HepG2 (cell line): ENCODE measurements around the gene PTPRN. TPM values are rescaled to one million over a fixed set of nuclear protein-coding genes. Genes with fewer than 3 reads are reported as not detected.

Experiments used
- CTCF ChIP-seq: sonication (generic); formaldehyde crosslinking; IDR thresholded peaks from 2 replicates; pipeline ENCODE4 v1.5.0; 2020; ENCODE audit warnings: mild to moderate bottlenecking, missing genetic modification reagents, moderate library complexity
- GZF1 ChIP-seq: sonication (generic); formaldehyde crosslinking; IDR thresholded peaks from 2 replicates; pipeline ENCODE4 v1.5.1; 2020; ENCODE audit warnings: mild to moderate bottlenecking, missing genetic modification reagents
- HMGXB4 ChIP-seq, 2 experiments: sonication (generic) in 1 of 2; formaldehyde crosslinking in 1 of 2; IDR thresholded peaks; 2 replicates each; pipeline versions ENCODE4 v1.4.0 to v1.6.1; 2018 to 2020; ENCODE audit warnings: missing genetic modification reagents in 2 of 2, borderline replicate concordance in 1 of 2, low read depth in 1 of 2, mild to moderate bottlenecking in 1 of 2, missing biosample characterization in 1 of 2
- NFE2 ChIP-seq: sonication (generic); formaldehyde crosslinking; IDR thresholded peaks from 2 replicates; pipeline ENCODE4 v1.4.0; 2020; ENCODE audit warnings: missing genetic modification reagents
- RERE ChIP-seq: IDR thresholded peaks from 2 replicates; pipeline ENCODE4 v1.6.1; 2016; ENCODE audit warnings: low read depth, missing genetic modification reagents, missing compliant biosample characterization
- SETDB1 ChIP-seq: sonication (generic); formaldehyde crosslinking; IDR thresholded peaks from 2 replicates; pipeline ENCODE4 v1.5.1; 2020; ENCODE audit warnings: missing genetic modification reagents, mild to moderate bottlenecking, borderline replicate concordance
- SKI ChIP-seq: fragments of 450-650 bp; IDR thresholded peaks from one replicate; pipeline ENCODE4 v1.6.1; 2018; ENCODE audit warnings: mild to moderate bottlenecking; ENCODE audit not compliant: partially characterized antibody
- THAP9 ChIP-seq: sonication (generic); formaldehyde crosslinking; IDR thresholded peaks from 2 replicates; pipeline ENCODE4; 2020; ENCODE audit warnings: missing genetic modification reagents, mild to moderate bottlenecking, borderline replicate concordance
- ZBTB10 ChIP-seq: sonication (generic); formaldehyde crosslinking; IDR thresholded peaks from 2 replicates; pipeline ENCODE4 v1.4.0; 2020; ENCODE audit warnings: missing genetic modification reagents, borderline replicate concordance
- ZFP1 ChIP-seq: IDR thresholded peaks from 2 replicates; pipeline ENCODE4 v1.6.1; 2016
- ZNF225 ChIP-seq: sonication (generic); formaldehyde crosslinking; IDR thresholded peaks from 2 replicates; pipeline ENCODE4 v1.4.0; 2020; ENCODE audit warnings: mild to moderate bottlenecking, missing genetic modification reagents
- ZSCAN25 ChIP-seq: sonication (generic); formaldehyde crosslinking; IDR thresholded peaks from 2 replicates; pipeline ENCODE4 v1.8.0; 2022; ENCODE audit warnings: mild to moderate bottlenecking, missing genetic modification reagents
- polyA plus RNA-seq, 8 experiments: library from polyadenylated mRNA; depleted of rRNA in 3 of 8; stranded (reverse) in 7 of 8; unstranded in 1 of 8; fragments of >200 nt; fragmentation: Illumina TruSeq in 4 of 8; extraction: Trizol in 4 of 8; gene quantifications; 2 replicates each; pipeline versions ENCODE4 v1.2.1 to v1.2.3, GENCODE V29; 2011 to 2016; ENCODE audit warnings: low read depth in 4 of 8, missing spikeins in 1 of 8, mixed read lengths in 1 of 8; ENCODE audit not compliant: insufficient read depth in 1 of 8
- total RNA-seq, 5 experiments: library from RNA; depleted of rRNA; stranded (reverse); fragments of >200 nt; fragmentation: Illumina TruSeq; extraction: Trizol; gene quantifications; 2 replicates each; pipeline ENCODE4 v1.2.3, GENCODE V29; 2016; ENCODE audit warnings: low read depth in 1 of 5

The PTPRN gene
- total and polyA plus RNA-seq, 2 of the 13 experiments (the other 11 are each of a cell fraction or from before 2014, with no cell fraction given), result 0.26 TPM; not detected in 1

- peak; percentile 90 to 93 for TF ChIP-seq HMGXB4 (CRISPR knock-in tag; IDR thresholded peaks at IDR 0.05; ENCODE audit: borderline replicate concordance in 1 of 2, low read depth in 1 of 2)
- no peak for TF ChIP-seq SETDB1 (CRISPR knock-in tag)
- TF ChIP-seq ZFP1 (CRISPR knock-in tag), result peak; percentile 47; the same call in 1 of the 2 replicates
- TF ChIP-seq SKI, result no peak
- TF ChIP-seq RERE (CRISPR knock-in tag), result no peak
- TF ChIP-seq ZBTB10, result no peak
- TF ChIP-seq GZF1, result no peak
- TF ChIP-seq NFE2 (CRISPR knock-in tag), result no peak
- TF ChIP-seq ZNF225 (CRISPR knock-in tag), result peak; percentile 59; the same call in 1 of the 2 replicates
- TF ChIP-seq THAP9 (CRISPR knock-in tag), result no peak
- peak; percentile 98 for TF ChIP-seq CTCF
- TF ChIP-seq ZSCAN25 (CRISPR knock-in tag), result no peak
Measured at GRCh38 chr2:219277703-219278654, 31.2 kb downstream of the PTPRN start (continued).
